Stimulated activated CD4-positive, alpha-beta T cell treated with anti-CD3 and anti-CD28 coated beads, Interleukin-2, amount 100 ng/mL, for 4 hours (primary cell): ENCODE data around the gene CORO2B.

Experiments
- DNase-seq: peaks from one replicate; pipeline ENCODE4 v3.0.0-alpha.2; 2020; ENCODE audit warnings: low read depth

CORO2B gene

GRCh38 chr15:68775671-68776476 lies 197.1 kb downstream of the CORO2B start:
- no peak for DNase-seq

DNA sequence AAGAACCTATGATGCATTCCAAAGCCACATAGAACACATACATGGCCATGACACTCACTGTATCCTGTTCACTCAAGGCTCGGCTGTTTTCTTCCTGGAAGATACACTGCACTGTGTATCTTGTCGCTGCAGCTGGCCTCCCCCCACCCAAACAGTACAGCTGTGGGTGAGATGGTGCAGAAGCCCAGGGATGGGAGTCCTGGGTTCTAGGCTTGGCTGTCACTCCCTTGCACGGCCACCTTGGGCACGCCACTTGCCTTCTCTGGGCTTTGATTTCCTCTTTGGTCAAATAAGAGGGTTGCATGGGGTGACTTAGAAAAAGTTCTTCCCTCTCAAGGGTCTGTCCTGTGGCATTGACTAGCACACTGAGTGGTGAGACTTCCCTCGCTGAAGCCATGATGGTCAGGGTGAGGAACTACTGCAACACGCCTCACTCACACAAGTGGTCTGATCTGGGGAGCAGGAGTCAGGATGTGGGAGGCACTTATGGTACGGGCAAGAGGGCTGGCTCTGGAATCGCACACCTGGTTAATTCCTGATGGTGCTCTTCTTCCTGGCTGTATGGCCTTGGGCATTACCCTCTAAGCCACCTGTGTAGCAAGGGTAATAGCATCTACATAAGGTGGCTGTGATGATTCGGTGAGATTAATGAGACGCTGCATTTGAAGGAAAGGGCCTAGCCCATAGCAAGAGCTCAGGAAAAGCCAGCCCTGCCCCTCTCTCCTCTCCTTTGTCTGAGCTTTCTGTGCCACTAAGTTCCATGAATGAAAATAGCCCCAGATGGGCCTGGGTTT lies 197.9 kb downstream of the CORO2B start:
- no peak for DNase-seq
